Ovary (tissue), 9 donors: Measurements from ENCODE around the gene STOM. TPM values are rescaled to one million over a fixed set of nuclear protein-coding genes. Genes with fewer than 3 reads are reported as not detected.

Experiments
- DNase-seq, 5 donors: peaks; one replicate each; pipeline ENCODE4 v3.0.0-alpha.2; 2019 to 2020
- H3K27ac ChIP-seq, 2 donors: fragments of 200-600 bp; one replicate each; pipeline versions ENCODE4 v1.5.1 to v1.8.0; 2019 to 2022
- H3K27me3 ChIP-seq: fragments of 200-600 bp; one replicate; pipeline ENCODE4 v1.8.0; 2022
- H3K36me3 ChIP-seq: fragments of 200-600 bp; sonication (generic); one replicate; pipeline ENCODE4 v1.5.1; 2019
- H3K4me1 ChIP-seq: one replicate; pipeline ENCODE4 v1.8.1; 2013; ENCODE audit warnings: mild to moderate bottlenecking, moderate library complexity; ENCODE audit not compliant: insufficient read depth
- H3K4me3 ChIP-seq: fragments of 200-600 bp; sonication (generic); one replicate; pipeline ENCODE4 v1.5.1; 2017
- H3K9me3 ChIP-seq, 2 donors: fragments of 200-600 bp in 1 of 2; sonication (generic) in 1 of 2; one replicate each; pipeline versions ENCODE4 v1.5.1 to v1.8.1; 2013 to 2019; ENCODE audit warnings: mild to moderate bottlenecking in 1 of 2, moderate library complexity in 1 of 2
- EP300 ChIP-seq: sonication (generic); formaldehyde crosslinking; IDR thresholded peaks from one replicate; pipeline ENCODE4 v1.6.1; 2017; ENCODE audit warnings: antibody characterized with exemption
- POLR2A ChIP-seq: fragments of 450-650 bp; IDR thresholded peaks from one replicate; pipeline ENCODE4 v1.6.1; 2017; ENCODE audit warnings: antibody characterized with exemption, mild to moderate bottlenecking, moderate library complexity
- WGBS, 3 donors: extraction: QIAGEN DNeasy Blood & Tissue Kit in 1 of 3; methylation state at CpG; one replicate each; pipeline versions ENCODE4 v1.1.5 to v1.1.7; 2013 to 2017; 5-methylcytosine and 5-hydroxymethylcytosine counted together
- intact Hi-C, 4 donors: fragments of 100-400 bp; cut with DNase I; formaldehyde crosslinking; loops; one replicate each; pipeline versions ENCODE4 v1.11.0 to v1.15.1; 2022 to 2023
- polyA plus RNA-seq, 2 donors: library from polyadenylated mRNA; stranded (reverse); fragments of 200-250 nt in 1 of 2; fragments of 350-450 nt in 1 of 2; fragmentation: Illumina TruSeq in 1 of 2; extraction: RNeasy Lipid Tissue Mini Kit (QIAGEN cat#74804) in 1 of 2; gene quantifications; one replicate each; pipeline ENCODE4 v1.2.3, GENCODE V29; 2013 to 2014
- total RNA-seq, 7 donors: library from RNA; depleted of rRNA in 2 of 7; stranded (reverse); fragments of >200 nt in 2 of 7; fragmentation: NEBNext Ultra II Directional in 3 of 7; extraction: Animal tissue kit (Norgen Biotek cat#: 25700) in 3 of 7; gene quantifications; one replicate each; pipeline versions ENCODE4 v1.1.0 to v1.2.4, GENCODE V29; 2016 to 2023
- TF ChIP-seq, protein P1 (sequence below), 3 donors: fragments of 450-650 bp in 2 of 3; fragments of 200-600 bp in 1 of 3; IDR thresholded peaks; one replicate each; pipeline versions ENCODE4 v1.5.1 to v1.8.0; 2016 to 2022; ENCODE audit warnings: antibody characterized with exemption in 3 of 3, mild to moderate bottlenecking in 1 of 3
- donor health status: DM: no; HTN: no; CAD: no; lungs with moderate emphysema.
- donor health status: DM: no; HTN: no; CAD: no.
- donor health status: Bipolar disorder and iron deficiency.
- donor health status: DM: yes; HTN: yes; CAD: no.
- donor health status: DM: no; HTN: no; CAD: no.
- donor health status: DM: yes; HTN: yes; CAD: no.

The STOM gene
- total and polyA plus RNA-seq, 9 donors: 73.1 to 205 (median 164) TPM

DNA sequence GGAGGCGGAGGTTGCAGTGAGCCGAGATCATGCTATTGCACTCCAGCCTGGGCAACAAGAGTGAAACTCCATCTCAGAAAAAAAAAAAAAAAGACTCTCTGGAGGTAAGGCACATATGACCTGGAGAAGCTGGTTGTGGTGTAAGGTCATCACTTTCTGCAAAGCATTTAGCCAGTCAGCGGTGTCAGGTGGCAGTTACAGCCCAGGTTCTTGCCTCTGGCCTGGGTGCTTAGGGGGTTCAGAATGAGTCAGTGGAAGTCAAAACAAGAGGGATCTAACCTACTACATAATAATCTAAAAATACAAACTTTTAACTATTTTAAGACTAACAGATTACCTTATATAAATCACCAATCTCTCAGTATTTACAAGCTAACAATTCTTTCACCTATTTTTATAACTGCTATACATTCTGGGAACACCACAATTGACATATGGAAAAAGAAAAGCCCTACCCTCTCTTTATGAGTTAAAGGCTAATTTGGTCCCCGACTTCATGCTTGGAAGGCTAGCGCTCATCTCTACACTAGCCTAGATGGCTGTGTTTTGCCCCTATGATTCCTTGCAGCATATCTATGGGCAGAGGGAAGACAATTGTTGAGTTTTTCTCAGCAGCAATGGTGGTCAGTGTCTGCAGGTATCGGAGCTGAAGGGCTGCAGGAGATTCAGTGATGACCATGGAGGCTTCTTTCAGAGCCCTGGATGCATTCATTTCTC lies 29.2 kb downstream of the STOM start:
- H3K4me1 ChIP-seq: peaks cover 11% of the 10 kb centered on the region
- no peak for TF ChIP-seq POLR2A
- no peak for TF ChIP-seq EP300
- TF ChIP-seq, protein P1, sequence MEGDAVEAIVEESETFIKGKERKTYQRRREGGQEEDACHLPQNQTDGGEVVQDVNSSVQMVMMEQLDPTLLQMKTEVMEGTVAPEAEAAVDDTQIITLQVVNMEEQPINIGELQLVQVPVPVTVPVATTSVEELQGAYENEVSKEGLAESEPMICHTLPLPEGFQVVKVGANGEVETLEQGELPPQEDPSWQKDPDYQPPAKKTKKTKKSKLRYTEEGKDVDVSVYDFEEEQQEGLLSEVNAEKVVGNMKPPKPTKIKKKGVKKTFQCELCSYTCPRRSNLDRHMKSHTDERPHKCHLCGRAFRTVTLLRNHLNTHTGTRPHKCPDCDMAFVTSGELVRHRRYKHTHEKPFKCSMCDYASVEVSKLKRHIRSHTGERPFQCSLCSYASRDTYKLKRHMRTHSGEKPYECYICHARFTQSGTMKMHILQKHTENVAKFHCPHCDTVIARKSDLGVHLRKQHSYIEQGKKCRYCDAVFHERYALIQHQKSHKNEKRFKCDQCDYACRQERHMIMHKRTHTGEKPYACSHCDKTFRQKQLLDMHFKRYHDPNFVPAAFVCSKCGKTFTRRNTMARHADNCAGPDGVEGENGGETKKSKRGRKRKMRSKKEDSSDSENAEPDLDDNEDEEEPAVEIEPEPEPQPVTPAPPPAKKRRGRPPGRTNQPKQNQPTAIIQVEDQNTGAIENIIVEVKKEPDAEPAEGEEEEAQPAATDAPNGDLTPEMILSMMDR (IDR thresholded peaks at IDR 0.05): no peak
- intact Hi-C loops: no loop called here
- 95 to 98% (median 96%) methylated on average over 6 of the region's 6 CpGs for WGBS, 3 donors
- H3K4me3 ChIP-seq: no peak overlapping the region
- DNase-seq: no peak
- no peaks in the 10 kb centered on the region for H3K36me3 ChIP-seq
- H3K27ac ChIP-seq: no peak overlapping the region
- no peaks in the 10 kb centered on the region for H3K9me3 ChIP-seq
- no peaks in the 10 kb centered on the region for H3K27me3 ChIP-seq

DNA sequence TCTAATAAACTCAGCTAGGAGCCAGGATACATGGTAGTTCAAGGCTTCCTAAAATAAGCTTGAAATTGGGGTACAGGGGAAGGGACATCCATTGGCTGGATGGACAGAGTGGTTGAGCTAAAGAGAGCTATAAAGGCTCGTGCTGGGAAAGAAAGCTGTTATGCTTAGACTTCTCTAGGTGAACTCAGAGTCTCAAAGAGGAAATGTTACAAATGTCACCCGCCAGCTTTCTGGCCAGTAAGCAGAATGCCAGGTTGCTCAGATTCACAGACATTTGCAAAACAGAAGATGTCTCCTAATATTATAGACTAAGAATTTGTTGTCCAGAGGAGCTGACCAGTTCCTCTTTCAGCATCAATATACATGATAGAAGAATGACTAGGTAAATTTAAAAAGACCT lies 30.6 kb downstream of the STOM start:
- Histone ChIP-seq H3K27me3 (no peaks in the 10 kb centered on the region), H3K4me1 (peaks cover 11% of the 10 kb centered on the region), H3K4me3 (no peak overlapping the region), H3K36me3 (no peaks in the 10 kb centered on the region), H3K9me3 (no peaks in the 10 kb centered on the region), H3K27ac (no peak overlapping the region)
- DNase-seq: no peak
- TF ChIP-seq POLR2A (no peak), EP300 (no peak)
- TF ChIP-seq, protein P1 (IDR thresholded peaks at IDR 0.05): no peak
- intact Hi-C loops: no loop called here
- WGBS, 3 donors: 85 to 88% (median 86%) methylated on average over 2 of the region's 2 CpGs

DNA sequence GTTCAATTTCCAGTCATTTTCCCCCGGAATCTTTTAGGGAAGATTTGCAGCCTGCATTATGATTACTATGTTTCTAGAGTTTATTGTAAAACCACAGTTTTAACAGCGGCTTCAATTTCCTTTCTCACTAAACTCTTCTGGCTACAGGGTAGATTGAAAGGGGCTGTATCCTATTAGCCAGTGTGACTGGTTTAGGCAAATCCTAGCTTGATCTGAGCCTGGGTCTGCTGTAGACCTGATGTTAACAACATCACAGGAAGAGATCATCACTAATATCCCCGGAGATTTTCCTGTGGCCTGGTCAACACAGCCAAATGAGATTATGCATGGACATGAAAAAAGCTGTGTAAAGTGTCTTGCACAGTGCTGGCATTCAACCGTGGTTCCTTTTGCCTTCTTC lies 33.4 kb downstream of the STOM start:
- no peak for DNase-seq
- H3K27me3 ChIP-seq: no peaks in the 10 kb centered on the region
- intact Hi-C loops: no loop called here
- H3K9me3 ChIP-seq: no peaks in the 10 kb centered on the region
- no peak overlapping the region for H3K4me3 ChIP-seq
- no peak overlapping the region for H3K27ac ChIP-seq
- TF ChIP-seq POLR2A: no peak
- TF ChIP-seq, protein P1 (IDR thresholded peaks at IDR 0.05): no peak
- TF ChIP-seq EP300: no peak
- WGBS, 3 donors: 87 to 91% (median 90%) methylated on average over 4 of the region's 4 CpGs
- H3K36me3 ChIP-seq: no peaks in the 10 kb centered on the region
- H3K4me1 ChIP-seq: peaks cover 17% of the 10 kb centered on the region

DNA sequence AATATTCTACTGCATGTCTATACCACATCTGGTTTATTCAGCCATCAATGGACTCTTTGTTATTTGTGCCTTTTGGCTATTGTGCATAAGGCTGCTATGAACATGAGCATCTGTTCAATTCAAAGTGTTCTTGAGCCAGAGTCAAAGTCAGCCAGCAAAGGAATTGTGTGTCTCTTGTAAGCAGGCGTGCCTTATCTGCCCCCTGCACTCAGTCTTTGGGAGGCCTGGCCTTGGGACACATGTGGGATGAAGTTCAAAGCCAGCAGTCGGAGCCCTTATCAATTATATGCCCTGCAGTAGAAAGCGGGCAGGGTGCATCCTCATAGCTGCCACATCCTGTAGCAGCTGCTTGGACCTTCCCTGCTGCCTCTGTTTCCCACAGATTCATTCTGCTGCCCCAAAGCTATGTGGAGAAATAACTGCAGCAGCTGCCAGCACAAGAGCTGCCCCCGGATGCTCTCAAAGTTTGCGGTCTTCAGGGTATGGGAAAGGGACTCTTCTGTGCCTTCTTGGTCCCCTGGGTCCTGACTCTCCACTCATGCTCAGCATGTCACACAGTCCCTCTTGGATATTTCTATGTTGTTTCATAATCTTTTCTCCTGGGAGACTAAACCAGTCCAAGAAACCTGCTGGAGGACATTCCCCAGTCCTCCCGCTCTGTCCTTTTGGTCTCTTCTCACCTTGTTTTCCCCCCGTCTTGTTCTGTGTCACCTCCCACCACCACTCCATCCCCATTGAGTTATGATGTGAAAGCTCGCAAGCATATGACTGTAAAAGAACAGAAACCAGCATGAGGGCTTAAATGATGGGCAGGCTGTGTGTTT lies 35.9 kb downstream of the STOM start:
- Histone ChIP-seq H3K9me3 (no peaks in the 10 kb centered on the region), H3K27me3 (no peaks in the 10 kb centered on the region), H3K4me1 (peaks cover 12% of the 10 kb centered on the region), H3K36me3 (no peaks in the 10 kb centered on the region), H3K27ac (no peak overlapping the region), H3K4me3 (no peak overlapping the region)
- DNase-seq: no peak
- WGBS, 3 donors: 43 to 54% (median 49%) methylated on average over 8 of the region's 8 CpGs
- TF ChIP-seq, protein P1 (IDR thresholded peaks at IDR 0.05): no peak
- TF ChIP-seq POLR2A (no peak), EP300 (no peak)
- intact Hi-C loops: no loop called here
